Large intestine (tissue), 3 donors: ENCODE results near the gene PEX14. TPM values are rescaled to one million over a fixed set of nuclear protein-coding genes. Genes with fewer than 3 reads are reported as not detected.

ENCODE experiments used
- DNase-seq, 2 donors: peaks; one replicate each; pipeline versions ENCODE4 v3.0.0 to v3.0.0-alpha.2; 2013
- H3K27ac ChIP-seq: one replicate; pipeline ENCODE4 v1.5.1; 2013; ENCODE audit warnings: low read length
- H3K27me3 ChIP-seq: 2 replicates; pipeline ENCODE4 v1.6.1; 2013; ENCODE audit warnings: low read length; ENCODE audit not compliant: control insufficient read depth, insufficient read depth
- H3K36me3 ChIP-seq: 2 replicates; pipeline ENCODE4 v1.6.1; 2013; ENCODE audit warnings: low read length; ENCODE audit not compliant: control insufficient read depth, insufficient read depth
- H3K4me1 ChIP-seq: one replicate; pipeline ENCODE4 v1.6.1; 2013; ENCODE audit warnings: low read length; ENCODE audit not compliant: control insufficient read depth, insufficient read depth
- H3K4me3 ChIP-seq: one replicate; pipeline ENCODE4 v1.5.1; 2013; ENCODE audit warnings: low read length
- H3K9me3 ChIP-seq: one replicate; pipeline ENCODE4 v1.6.1; 2013; ENCODE audit warnings: mild to moderate bottlenecking, low read depth, low read length, moderate library complexity; ENCODE audit not compliant: control insufficient read depth
- WGBS: methylation state at CpG from one replicate; pipeline ENCODE4 v1.1.5; 2013; ENCODE audit warnings: low lambda C conversion rate; ENCODE audit not compliant: insufficient coverage; 5-methylcytosine and 5-hydroxymethylcytosine counted together
- polyA plus RNA-seq: library from polyadenylated mRNA; unstranded; fragments of 120-200 nt; gene quantifications from one replicate; pipeline ENCODE4 v1.2.1, GENCODE V29; 2013

Gene PEX14
- polyA plus RNA-seq, 1 donor: 25.8 TPM

DNA sequence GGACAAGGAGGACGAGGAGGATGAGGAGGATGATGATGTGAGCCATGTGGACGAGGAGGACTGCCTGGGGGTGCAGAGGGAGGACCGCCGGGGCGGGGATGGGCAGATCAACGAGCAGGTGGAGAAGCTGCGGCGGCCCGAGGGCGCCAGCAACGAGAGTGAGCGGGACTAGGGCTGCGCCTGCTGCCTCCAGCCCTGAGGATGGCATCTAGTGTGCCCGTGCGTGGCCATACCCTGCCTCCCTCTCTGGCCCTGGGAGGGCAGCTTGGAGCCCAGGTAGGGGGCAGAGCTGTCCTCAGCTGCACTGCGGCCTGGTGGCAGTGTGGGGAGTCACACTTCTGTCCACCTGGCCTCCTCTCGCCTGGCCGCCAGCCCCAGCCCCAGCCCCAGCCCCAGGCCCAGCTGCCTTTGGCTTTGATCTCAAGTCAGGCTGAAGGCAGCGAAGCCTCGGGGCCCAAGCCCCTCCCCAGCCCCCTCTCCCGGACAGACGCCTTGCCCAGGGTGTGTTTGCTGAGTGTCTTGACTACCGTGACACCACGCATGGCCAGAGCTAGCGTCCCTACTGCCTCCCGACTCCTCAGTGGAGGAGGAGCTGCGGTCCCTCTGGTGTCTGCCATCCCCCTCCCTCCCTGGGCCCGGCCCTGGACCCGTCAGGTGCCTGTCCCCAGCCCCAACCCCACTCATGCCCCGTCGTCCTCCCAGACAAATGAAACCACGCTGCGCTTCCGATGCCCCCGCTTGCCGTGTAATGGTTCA lies 155.2 kb downstream of the PEX14 start:
- Histone ChIP-seq H3K27me3 (no peaks in the 10 kb centered on the region), H3K4me3 (no peak overlapping the region), H3K9me3 (no peaks in the 10 kb centered on the region), H3K36me3 (peaks cover 55% of the 10 kb centered on the region), H3K27ac (no peak overlapping the region), H3K4me1 (no peaks in the 10 kb centered on the region)
- WGBS: no CpG with 5 or more reads among the region's 36 CpGs
- DNase-seq: no peak

DNA sequence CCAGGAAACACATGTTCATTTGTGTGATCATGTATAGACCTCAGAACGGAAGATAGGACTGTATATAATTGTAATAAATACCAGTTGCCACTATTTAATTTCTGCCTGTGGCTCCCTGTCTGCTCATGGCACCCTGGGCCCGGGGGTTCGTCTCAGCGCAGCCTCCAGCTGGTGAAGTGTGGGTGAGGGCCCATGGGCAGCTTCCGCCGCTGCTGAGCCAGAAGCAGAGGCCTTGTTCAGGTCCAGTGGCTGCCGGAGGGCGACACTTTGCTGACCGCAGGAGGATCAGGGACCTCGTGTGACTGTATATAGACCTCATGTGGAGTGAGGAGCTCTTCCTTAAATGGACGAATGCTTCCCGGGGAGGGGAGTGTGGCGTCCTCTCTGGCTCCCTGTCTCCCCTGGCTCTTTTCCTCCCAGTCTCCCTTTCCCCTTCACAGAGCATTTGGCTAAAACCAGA lies 155.9 kb downstream of the PEX14 start:
- Histone ChIP-seq H3K4me3 (no peak overlapping the region), H3K27me3 (no peaks in the 10 kb centered on the region), H3K9me3 (no peaks in the 10 kb centered on the region), H3K36me3 (peaks cover 53% of the 10 kb centered on the region), H3K4me1 (no peaks in the 10 kb centered on the region), H3K27ac (no peak overlapping the region)
- DNase-seq: no peak
- no CpG with 5 or more reads among the region's 13 CpGs for WGBS

DNA sequence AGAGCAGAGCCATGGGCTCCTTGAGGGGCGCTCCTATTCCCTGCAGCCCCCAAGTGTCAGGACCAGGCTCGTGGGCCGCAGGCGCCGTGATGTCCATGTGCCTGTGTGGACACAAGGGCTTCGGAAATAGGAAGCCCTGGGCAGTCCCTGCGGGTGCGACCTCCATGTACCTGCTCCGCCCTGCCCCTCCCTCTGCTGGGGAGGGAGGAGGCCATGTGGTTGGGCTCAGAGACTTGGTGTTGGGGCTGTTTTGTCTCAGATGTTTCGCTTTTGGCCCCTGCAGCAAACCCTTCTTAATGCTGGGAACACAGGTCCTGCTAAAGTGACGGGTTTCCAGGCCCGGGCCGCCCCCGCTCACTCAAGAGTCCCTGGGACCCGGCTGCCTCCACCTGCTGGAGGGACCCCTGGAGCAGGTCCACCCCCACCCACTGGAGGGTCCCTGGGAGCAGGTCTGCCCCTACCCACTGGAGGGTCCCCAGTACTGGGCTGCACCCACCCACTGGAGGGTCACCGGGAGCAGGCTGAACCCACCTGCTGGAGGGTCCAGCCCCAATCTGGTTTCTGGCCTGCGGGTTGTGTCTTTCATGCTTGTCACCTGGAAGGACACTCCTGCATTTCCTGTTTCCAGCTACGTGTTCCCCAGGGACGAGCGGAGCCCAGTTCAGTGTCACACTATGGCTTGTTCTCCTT lies 156.5 kb downstream of the PEX14 start:
- no CpG with 5 or more reads among the region's 20 CpGs for WGBS
- no peaks in the 10 kb centered on the region for H3K4me1 ChIP-seq
- no peak for DNase-seq
- no peak overlapping the region for H3K27ac ChIP-seq
- H3K36me3 ChIP-seq: peaks cover 56% of the 10 kb centered on the region
- H3K4me3 ChIP-seq: no peak overlapping the region
- H3K9me3 ChIP-seq: no peaks in the 10 kb centered on the region
- H3K27me3 ChIP-seq: no peaks in the 10 kb centered on the region

DNA sequence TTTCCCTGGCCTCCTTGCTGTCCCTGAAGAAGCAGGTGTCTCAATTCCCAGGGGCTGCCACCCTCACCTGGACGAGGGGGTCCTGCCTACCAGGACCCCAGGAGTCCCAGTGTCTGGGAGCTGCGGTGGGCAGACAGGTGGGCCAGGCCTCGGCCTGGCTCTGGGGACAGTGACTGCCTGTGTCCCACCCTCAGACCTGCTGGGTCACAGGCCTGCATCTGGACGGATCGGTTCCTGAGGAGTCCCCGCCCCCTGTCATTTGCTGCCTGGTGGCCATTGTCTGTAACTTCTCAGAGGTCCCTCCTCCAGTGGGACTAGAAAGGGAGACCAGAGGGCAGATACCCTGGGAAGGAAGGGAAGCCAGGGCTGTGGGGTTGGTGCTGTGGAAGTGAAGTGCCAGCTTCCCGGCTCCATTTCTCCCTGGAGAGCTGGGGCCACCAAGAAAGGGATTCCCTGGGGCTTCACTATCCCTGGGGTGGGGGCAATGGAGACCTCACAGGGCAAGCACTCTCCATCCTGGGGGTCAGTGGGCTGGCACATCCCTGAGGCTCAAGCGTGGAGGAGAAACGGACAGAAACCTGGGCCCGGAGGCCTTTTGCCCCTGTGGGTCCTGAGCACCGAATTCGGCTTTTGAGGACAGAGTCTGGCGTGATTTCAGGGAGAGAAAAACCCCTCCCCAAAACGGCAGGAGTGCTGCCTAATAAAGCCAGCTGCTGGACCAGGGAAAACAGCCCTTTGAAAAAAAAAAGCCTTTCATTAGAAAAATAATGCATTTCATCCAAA lies 157.3 kb downstream of the PEX14 start:
- WGBS: 71% methylated on average over 2 of the region's 14 CpGs
- Histone ChIP-seq H3K27ac (no peak overlapping the region), H3K9me3 (no peaks in the 10 kb centered on the region), H3K36me3 (peaks cover 52% of the 10 kb centered on the region), H3K27me3 (no peaks in the 10 kb centered on the region), H3K4me3 (no peak overlapping the region), H3K4me1 (no peaks in the 10 kb centered on the region)
- no peak for DNase-seq

DNA sequence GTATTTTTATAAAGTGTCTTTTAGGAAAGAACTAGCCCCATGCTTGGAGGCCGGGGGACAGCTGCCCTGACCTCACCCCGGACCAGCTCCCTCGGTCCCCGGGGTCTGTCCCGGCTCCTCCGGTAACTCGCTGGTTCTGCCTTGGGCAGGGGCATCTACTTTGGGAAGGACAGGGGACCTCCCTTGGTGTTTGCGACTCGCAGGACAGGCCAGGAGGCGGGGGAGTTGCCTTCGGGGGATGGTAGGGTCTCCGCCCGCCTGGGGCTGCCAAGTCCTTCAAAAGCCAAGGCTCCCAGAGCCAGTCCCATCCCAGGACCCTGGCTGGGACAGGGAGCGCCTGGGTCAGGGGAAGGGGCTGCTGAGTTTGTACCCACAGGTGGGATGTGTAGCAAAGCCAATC lies 157.9 kb downstream of the PEX14 start:
- Histone ChIP-seq H3K4me3 (no peak overlapping the region), H3K9me3 (no peaks in the 10 kb centered on the region), H3K36me3 (peaks cover 46% of the 10 kb centered on the region), H3K27me3 (peaks cover 2% of the 10 kb centered on the region), H3K27ac (no peak overlapping the region), H3K4me1 (no peaks in the 10 kb centered on the region)
- no peak for DNase-seq
- no CpG with 5 or more reads among the region's 14 CpGs for WGBS

DNA sequence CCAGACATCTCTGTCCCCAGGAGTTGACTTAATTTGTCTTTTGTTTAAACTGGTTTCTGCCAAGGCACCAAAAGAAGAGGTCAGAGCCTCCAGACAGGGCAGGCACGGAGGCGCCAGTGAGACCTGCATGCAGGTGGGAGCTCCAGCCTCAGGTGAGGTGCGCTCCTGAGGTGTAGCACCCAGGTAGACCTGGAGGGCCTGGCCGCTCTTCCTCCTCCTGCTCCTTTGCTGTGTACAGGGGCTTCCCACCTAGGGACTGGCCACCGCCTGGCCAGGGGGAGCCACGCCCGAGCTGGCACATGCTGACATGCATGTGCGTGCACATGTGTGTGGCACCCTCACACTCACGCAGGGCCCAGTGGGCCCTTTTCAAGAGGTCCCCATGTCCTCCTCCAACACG lies 158.7 kb downstream of the PEX14 start:
- Histone ChIP-seq H3K27ac (no peak overlapping the region), H3K4me1 (no peaks in the 10 kb centered on the region), H3K36me3 (peaks cover 47% of the 10 kb centered on the region), H3K9me3 (no peaks in the 10 kb centered on the region), H3K4me3 (no peak overlapping the region), H3K27me3 (peaks cover 5% of the 10 kb centered on the region)
- no peak for DNase-seq
- no CpG with 5 or more reads among the region's 10 CpGs for WGBS

DNA sequence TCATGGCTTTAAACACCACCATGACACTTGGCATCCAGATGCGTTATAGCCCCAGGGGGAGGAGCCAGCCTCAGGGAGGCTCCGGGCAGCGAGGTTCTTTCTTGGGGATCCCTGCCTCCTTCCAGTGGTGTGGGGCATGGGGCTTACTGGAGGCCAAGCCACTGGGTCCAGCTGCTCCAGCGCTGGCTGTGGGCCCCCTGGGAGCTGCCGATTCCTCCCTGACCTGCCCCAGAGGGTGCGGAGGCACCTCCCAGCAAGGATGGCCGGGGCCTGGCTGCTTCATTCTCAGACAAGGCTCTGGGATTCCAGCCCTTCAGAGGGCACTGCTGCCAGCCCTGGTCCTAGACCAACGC lies 159.3 kb downstream of the PEX14 start:
- no peak for DNase-seq
- H3K27ac ChIP-seq: no peak overlapping the region
- no peaks in the 10 kb centered on the region for H3K9me3 ChIP-seq
- no peaks in the 10 kb centered on the region for H3K4me1 ChIP-seq
- H3K27me3 ChIP-seq: peaks cover 5% of the 10 kb centered on the region
- peaks cover 44% of the 10 kb centered on the region for H3K36me3 ChIP-seq
- 100% methylated on average over 1 of the region's 8 CpGs for WGBS
- H3K4me3 ChIP-seq: no peak overlapping the region

DNA sequence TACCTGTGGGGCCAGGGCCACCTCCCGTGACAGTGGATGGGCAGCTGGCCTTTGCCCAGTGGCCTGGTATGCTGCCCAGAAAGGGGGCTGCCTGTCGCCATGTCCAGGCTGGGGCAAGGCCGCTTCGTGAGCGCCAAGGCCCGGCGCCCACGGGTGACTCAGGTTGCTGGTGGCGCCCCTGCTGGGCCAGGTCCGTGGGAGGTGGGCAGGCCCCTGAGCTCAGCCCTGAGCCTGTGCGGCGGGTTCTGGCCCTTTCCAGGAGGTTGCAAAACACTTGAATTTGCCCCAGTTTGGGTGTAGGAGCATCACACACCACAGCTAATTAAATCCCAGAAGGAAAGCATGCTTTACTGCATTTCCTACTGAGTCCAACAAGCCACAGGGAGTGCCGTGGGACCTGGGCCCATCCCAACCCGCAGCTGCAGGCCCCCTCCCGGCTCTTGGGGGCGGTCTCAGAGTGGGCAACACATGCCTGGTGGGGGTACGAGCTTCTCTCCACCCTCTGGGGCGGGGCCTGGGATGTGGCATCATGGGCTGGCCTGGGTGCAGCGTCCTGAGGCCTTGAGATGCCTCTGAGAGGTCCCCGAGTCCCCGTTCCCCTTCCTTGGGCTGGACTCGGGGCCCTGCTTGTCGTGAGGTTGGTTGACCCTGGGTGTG lies 159.8 kb downstream of the PEX14 start:
- Histone ChIP-seq H3K4me1 (no peaks in the 10 kb centered on the region), H3K27me3 (peaks cover 7% of the 10 kb centered on the region), H3K36me3 (peaks cover 43% of the 10 kb centered on the region), H3K4me3 (no peak overlapping the region), H3K9me3 (peaks cover 4% of the 10 kb centered on the region), H3K27ac (no peak overlapping the region)
- no CpG with 5 or more reads among the region's 23 CpGs for WGBS
- DNase-seq: no peak

DNA sequence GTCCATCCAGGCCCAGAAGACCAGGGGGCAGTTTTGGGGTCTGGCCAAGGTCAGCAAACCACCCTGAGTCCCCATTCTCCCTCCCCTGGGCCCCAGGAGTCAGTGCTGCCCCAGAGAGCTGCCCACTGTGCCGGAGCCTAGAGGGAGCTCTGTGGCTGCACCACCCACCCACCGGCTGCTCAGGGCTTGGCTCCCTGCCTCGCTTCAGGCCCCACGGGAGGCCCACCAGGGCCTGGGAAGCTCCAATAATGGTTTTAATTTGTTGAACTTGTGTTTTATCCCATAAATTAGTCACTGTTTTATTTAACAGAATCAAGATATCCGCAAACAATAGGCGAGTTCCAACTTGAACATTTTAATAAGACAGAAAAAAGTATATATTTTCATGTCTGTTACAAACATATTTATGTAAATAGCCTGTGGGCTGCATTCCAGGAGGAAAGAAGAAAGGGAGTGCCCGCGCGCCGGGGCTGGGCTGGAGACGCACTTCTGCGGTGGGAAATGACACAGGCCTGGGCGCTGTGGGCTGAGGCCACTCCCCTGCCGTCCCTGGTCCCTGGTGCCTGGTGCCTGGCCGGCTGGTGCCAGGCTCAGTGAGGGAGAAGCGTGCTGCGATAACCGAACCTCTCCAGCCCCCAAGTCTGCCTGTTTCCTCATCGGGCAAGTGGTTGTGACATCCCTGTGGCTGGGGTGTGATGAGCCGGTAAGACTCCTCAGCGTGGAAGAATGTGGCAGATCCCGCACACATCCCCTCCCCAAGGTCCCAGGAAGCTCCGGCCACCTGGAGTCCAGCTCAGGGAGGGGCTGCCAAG lies 160.5 kb downstream of the PEX14 start:
- peaks cover 42% of the 10 kb centered on the region for H3K36me3 ChIP-seq
- H3K4me3 ChIP-seq: no peak overlapping the region
- peaks cover 8% of the 10 kb centered on the region for H3K27me3 ChIP-seq
- no peak for DNase-seq
- peaks cover 6% of the 10 kb centered on the region for H3K9me3 ChIP-seq
- no peaks in the 10 kb centered on the region for H3K4me1 ChIP-seq
- H3K27ac ChIP-seq: no peak overlapping the region
- 85% methylated on average over 2 of the region's 23 CpGs for WGBS
